HG02973 (cell line): ENCODE results near the gene MRGPRF.

Experiments
- ATAC-seq: cut with Tn5 transposase; IDR thresholded peaks from one replicate; pipeline ENCODE4 v1.9.1; 2021; ENCODE audit warnings: moderate library complexity; ENCODE audit not compliant: unreplicated experiment

The MRGPRF gene, protein sequence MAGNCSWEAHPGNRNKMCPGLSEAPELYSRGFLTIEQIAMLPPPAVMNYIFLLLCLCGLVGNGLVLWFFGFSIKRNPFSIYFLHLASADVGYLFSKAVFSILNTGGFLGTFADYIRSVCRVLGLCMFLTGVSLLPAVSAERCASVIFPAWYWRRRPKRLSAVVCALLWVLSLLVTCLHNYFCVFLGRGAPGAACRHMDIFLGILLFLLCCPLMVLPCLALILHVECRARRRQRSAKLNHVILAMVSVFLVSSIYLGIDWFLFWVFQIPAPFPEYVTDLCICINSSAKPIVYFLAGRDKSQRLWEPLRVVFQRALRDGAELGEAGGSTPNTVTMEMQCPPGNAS

DNA sequence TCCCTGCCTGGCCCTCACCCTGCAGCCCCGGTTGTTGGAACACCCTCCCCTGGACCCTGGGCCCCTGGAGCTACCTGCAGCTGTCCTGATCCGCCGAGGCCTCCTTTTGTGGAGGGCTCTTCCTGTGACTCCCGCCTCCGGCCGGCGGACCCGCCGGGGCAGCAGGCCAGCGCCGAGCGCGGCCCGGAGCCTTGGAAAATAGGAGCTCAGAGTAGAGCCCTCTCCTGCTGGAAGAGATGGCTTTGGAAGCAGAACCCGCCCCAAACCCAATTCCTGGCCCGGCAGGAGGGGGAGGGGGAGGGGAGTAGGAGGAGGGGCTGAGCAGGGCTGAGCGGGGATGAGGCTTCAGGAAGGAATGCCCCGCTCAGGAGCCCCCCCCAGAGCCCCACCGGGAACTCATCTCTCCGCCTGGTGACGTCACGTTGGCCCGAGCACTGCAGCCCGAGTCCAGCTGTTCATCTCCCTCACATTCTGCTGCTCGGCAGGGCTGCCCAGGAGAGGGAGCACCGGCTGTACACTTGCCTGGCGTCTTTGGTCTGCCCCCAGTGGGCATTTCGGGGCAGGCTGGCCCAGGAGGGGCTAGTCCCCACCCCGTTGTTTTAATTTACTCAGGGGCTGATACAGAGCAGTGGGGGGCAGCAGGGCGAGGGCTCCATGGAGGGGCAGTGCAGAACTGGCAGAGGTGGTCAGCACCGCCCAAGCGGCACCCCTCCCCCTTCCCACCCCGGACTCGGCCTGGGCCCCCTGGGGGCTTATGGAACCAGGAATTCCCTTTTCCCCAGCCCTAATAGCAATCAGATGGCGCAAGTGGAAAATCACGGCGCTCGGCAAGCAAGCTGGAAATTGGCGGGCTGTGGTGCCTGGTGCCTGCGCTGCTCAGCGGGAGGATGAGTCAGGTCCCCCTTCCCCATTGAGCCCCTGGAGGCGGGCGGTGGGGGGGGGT lies at the start of gene MRGPRF:
Gene MRGPRF (minus strand): TSS at position 238 of the 943 bp plus-strand sequence. CDS start 3,345 bp downstream, outside the sequence.
- no peak for ATAC-seq

DNA sequence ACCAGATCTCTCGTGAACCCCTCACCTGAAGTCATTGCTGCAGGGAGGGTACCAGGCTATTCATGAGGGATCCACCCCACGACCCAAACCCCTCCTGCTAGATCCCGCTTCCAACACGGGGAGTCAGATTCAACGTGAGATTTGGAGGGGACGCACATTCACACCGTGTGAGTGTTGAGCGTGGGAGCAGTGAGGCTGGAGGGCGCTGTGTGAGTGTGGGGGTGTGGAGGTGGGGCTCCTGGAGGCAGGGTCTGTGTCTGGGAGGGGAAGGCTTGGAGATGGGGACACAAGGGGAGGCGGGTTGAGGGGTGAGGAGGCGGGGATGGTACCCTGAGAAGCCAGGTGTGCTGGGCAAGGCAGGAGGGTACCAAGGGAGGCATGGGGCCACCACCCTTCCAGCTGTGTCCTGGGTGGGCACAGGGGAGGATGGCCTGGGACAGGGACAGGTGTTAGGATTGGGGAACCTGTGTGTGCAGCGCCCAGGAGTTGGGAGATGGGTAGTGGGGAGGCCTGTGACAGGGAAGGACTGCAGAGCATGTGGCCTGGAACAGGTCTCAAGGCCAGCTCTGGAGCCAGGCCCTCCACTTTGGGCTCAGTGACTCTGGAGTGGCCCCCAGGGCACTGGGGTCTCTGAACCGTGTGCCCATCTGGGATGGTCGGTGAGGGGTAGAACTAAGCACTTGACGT lies 49.3 kb upstream of the MRGPRF start:
- no peak for ATAC-seq

DNA sequence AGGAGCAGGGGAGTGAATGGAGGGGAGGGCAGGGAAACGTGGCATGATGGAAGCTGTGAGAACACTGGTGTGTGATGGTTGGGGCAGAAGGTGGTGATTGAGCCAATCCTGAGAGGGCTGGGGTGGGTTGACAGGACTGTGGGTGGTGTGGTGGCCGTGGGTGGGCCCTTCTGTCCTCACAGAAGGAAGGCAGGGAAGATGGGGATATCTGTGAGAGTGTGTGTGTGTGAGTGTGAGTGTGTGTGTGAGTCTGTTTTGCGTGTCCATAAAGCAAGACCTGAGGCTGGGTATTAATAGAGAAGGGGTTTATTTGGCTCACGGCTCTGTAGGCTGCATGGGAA lies 48.6 kb upstream of the MRGPRF start:
- no peak for ATAC-seq

DNA sequence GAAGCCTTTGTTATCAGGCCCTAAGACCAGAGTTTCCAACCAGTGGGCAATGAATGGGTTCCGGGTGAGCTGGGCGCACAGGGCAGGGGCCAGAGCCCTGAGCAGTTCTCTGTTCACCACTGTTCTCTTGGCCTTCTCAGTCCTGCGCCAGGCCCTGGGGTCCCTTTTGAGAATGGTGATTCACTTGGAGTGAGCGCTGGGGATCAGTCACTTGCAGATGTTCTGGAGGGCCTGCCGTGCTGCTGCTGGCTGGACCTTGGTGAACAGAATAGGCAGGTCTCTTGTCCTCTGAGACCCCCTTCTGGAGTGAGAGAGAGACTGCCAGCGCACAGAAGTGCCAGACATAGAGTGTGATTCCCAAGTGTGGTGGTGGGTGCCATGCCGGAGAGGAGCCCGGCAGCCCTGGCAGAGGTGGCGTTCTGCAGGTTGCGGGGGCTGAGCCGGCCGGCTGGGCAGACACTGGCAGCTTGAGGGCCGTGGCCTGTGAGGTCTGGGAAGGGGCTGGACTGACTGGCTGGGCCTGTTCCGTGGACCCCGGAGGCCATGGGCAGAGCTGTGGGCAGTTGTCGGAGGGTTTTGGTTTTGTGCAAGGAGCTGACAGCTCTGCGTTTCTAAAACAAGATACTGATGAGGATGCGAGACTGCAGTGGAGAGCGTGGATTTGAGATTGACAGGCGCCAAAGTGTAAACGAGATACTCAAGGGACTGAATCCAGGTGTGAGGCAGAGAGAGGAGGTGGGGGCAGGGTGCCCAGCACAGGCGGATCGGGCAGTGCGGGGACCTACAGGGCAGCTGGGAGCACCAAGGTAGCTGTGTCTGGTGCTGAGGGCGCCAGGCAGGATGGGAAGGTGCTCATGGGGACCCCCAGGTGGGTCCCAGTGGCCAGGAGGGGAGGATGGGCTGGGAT lies 48.0 kb upstream of the MRGPRF start:
- no peak for ATAC-seq

DNA sequence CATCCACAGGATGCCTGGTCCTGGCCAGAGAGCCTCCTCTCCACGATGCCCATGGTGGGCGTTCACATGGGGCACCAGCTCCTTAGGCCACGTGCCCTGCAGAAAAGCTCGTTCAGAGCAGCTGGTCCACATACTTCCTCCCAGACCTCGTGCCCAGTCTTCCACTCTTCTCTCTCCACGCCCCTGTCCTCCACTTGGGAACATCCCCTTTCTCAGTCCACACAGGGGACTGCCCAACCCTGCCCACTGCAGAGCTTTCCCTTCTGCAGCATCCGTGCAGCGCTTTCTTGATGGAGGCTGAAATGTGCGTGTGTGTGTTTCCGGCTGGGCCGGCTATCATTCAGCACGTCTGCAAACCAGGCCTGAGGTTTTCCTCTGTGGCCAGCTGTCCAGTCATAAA lies 46.9 kb upstream of the MRGPRF start:
- ATAC-seq = no peak

DNA sequence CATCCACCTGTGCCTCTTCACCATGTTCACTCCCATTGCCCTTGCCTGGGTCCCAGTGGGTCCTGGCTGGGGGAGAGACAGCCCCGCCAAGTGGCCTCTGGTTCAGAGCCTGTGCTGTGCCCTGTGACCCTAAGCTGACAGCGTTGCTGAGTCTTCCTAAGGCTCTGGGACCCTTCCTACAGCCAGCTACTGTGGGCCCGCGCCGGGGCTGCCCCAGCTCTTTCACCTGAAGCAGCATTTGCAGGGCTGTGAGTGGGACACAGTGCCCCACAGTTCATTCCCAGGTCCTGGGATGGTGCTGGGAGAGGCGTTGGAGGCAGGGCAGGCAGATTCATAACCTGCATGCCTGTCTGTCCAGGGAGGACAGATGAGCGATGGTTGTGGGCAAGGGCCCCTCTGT lies 46.4 kb upstream of the MRGPRF start:
- no peak for ATAC-seq

DNA sequence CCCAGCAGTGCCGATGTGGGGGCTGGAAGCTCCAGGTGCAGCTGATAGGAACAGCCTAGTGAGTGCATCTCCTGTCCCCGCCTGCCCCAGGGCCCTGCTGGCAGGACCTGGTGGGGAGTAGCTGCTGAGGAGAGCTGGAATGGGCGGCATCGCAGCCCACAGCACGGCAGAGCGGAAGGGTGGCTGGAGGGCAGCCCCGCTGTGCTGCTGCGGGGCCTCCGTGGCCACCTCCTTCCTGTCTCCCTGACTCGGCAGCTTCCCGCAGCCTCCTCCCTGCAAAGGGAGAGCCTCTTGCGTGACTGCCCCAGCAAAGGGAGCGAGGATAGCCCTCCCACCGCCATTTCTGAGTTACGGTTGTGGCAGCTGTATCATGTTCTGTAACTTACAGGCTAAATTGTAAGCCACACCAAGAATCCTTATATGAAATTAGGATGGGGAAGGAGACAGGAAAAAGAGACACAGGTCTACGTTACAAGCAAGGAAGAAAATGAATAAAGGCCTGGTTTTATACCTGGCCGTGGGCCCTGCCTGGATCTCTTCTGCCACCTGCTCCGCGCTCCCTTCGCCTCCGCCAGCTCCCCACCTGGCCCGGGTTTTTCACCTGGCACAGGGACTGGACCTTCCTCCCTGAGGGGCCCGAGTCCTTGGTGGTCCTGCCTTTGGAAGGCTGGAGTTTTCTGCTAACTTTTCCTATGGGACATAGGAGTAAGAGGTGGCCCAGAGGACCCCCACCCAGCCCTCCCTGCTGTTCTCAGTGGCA lies 45.6 kb upstream of the MRGPRF start:
- no peak for ATAC-seq

DNA sequence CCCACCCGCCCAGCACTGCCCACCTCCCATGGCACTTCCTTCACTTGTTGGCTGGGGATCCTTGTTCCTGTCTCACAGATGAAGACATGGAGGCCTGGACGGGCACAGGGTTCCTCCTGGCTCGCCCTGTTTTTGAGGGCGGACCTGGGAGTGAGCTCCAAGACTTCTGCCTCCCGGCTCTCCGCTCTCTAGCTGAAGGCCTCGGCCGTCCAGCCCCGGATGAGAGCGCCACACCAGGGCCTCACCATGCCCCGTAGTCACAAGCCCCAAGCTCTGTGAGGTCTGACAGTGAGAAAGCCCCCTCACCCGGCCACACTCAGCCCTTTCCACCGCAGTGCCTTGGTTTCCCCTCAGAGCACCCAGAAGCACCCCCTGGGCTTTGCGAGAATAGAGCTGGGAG lies 44.8 kb upstream of the MRGPRF start:
- ATAC-seq = no peak

DNA sequence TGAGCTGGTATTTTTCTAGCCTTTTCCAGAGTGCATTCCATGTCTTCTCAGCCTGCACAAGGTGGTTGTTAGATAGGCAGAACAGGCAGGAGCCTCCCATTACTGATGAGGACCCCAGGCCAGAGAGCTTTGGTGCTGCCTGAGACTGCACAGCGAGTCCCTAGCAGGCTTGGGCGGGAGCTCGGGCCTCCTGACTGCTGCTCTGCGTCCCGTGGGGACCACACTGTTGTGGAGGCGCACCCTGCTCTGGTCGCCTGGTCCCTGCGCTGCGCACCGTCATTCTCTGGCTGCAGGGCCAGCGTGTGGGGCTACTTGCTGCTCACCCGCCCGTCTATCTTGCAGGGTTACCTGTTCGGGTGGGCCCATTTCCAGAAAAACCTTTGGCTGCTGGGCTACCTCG lies 44.2 kb upstream of the MRGPRF start:
- no peak for ATAC-seq

DNA sequence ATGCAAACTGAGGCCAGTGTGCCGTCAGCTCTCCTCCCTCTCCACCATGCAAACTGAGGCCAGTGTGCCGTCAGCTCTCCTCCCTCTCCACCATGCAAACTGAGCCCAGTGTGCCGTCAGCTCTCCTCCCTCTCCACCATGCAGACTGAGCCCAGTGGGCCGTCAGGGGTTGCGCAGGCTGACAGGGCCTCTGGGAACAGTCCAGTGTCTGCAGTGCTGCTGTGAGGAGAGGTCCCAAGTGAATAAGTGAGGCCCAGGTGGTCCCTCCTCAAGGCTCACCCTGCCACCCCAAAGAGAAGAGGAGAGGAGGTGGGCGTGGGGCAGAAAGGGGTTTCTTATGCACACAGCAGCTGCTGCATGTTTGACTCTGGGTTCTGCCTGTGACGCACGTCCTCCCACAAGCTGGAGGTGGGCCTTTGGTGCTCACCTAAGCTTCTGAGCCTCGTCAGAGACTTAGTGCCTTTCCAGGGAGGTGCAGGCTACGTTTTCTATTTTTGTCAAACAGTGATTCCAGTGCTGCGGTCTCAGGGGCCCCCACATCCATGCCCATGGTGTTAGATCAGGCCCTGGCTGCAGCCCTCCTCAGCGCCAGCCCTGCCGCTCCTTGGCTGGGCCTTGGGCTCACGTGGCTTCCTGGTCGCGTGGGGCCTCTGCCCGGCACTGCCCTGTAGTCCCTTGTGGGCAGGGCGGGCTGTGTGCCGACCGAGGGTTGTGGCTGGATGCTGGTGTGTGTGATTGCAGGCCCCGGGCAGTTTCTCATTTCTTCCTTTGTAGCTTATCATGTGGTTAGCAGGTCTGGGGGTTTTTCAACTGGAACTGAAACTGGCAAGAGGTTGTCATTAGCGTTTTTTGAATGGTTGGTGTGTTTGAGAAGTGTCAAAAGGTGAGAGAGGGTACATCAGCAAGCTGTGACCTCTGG lies 42.8 kb upstream of the MRGPRF start:
- ATAC-seq = peak; percentile 50

DNA sequence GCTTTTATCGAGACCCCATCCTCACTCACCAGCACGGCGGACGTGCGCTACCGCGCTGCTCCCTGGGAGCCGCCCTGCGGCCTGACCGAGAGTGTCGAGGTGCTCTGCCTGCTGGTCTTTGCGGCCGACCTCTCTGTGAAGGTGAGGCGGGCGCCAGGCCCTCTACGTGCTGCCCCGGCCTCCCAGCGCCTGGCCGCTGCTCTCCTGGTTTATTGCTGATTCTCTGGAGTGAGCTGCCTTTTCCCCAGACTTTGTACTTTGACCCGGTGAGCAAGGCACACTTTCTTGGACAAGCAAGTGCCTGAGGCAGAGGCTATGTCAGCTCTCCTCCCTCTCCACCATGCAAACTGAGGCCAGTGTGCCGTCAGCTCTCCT lies 42.2 kb upstream of the MRGPRF start:
- no peak for ATAC-seq

DNA sequence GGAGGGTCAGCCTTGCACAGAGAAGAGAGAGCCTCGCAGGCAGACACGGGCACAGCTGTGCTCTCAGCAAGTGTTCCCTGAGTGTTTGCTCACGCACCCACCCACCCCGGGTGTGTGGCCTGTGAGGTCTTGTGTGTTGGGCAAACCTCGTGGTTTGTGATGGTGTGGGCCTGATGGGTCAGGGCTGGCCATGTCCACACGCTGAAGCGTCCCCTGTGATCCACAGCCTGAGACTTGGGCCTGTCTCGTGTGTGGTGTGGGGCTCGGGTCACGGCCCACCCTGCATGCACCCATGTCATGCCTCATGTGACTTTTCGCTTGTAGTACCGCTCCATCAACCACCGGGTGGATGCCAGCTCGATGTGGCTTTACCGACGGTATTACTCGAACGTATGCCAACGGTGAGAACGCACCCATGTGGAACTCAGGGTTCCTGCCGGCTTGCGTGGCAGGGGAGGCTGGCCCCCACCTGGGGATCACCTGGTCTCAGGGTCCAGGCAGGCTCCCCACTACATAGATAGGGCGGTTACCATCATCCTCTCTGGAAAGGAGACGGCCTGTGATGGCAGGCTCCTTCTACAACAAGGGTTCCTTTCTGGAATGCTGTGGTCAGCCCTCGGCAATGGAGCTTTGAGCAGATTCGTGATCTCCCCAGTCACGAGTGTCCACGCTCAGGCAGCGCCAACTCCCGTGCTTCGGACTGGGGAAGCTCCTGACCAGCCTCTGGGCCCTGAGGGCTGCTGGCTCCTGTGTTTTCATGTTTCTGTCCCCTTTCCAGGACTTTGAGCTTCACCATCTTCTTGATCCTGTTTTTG lies 41.6 kb upstream of the MRGPRF start:
- ATAC-seq = no peak

DNA sequence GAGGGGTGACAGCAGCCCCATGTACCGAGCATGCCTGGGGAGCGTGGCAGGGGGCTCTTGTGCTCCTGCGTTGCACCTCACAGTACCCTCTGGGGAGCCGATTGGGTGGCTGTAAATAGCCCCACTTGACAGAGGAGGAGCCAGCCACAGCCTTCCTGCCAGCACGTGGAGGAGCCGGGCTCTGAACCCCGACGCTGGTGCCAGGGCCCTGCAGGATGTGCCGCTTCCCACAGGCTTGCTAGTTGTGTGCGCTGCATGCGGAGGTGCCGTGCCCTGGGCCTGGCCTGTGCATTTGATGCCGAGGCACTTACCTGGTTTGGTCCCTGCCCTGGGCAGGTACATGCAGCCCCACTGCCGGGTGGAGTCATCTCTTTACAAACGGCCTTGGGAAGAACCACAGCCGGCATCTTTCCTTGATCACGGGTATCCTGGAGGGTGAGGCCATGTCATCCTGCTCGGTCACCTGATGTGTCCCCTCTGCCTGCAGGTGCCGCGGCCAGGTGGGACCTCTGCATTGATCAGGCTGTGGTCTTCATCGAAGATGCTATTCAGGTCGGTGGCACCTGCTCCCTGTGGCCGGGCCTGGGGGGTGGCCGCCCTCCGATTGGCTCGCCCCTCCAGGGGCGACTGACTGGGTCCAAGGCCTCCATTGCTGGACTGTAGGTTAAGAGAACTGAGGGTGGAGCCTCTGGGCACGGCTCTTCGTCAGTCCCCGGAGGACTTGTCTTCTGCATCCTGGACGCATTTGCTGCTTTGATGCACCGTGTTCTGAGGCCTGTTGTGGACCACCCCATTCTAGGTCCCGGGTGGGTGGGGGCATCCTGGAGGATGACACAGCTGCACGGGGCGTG lies 40.7 kb upstream of the MRGPRF start:
- no peak for ATAC-seq

DNA sequence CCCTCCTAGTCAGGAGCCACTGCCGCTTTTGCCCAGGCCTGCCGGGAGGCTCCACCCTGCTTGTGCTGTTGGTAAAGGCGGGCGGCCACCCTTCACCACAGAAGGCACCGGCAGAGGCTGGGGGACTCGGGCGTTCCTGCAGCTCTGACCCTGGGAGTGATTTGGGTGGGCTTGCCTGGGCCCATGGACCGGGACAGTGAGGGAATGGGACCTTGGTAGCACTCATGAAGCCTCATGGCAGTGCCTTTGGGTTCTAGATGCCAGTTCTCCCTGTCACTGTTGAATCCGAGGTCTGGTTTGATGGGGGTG lies 40.1 kb upstream of the MRGPRF start:
- ATAC-seq = no peak

DNA sequence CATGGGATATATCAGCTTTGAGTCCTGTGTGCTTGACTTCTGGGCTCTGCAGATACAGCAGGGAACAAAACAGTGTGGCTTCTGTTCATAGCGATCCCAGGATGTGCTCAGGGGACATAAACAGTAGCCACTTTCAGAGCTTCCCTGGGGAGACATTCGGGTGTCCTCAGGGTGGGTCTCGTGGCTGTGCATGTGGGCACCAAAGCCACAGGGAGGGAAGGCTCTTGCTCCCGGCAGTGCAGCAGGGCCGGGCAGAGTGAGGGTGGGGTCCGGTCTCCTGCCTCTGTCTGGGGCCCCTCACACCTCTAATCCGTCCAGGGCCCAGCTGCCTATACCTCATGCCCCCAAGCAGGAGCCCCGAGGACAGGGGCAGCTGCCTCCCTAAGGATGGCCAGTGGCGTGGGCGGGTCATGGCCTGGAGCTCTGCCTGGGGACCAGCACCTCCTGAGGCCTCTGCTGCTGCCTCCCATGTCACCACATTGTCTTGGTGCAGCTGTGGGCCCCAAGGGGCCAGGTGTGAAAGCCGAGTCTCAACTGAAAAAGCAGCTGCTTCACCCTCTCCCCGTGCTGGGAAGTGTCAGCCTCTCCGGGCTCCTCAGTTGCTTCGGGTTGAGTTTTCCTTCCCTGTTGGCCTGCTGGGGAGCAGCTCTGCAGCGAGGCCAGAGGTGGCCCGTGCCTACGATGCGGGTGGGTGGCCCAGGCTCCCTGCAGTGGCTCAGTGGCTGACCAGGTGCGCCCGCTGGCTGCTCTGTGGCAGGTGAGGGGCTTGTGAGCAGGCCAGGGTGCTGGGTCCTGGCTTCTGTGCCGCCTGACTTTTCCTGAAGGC lies 39.5 kb upstream of the MRGPRF start:
- ATAC-seq = no peak
